Endothelial cell of umbilical vein (primary cell): Measurements from ENCODE around the gene ATP6V0E2. TPM values are rescaled to one million over a fixed set of nuclear protein-coding genes. Genes with fewer than 3 reads are reported as not detected.

Source experiments
- BruUV-seq: library from RNA; stranded (reverse); fragments of 400-500 nt; replicated peaks from 2 replicates; lab custom pipeline; 2021; lab: Mats Ljungman, UMichigan
- CTCF ChIA-PET: fragments of 300-600, 350-600 bp; sonication (Branson Sonifier 250); formaldehyde crosslinking; loops from one replicate; lab custom pipeline; 2021; ENCODE audit warnings: antibody characterized with exemption, inconsistent platforms; lab: Charles Lee
- POLR2A ChIA-PET: fragments of 300-600, 350-600 bp; sonication (Branson Sonifier 250); formaldehyde crosslinking; loops from one replicate; lab custom pipeline; 2021; ENCODE audit warnings: antibody characterized with exemption, inconsistent platforms; lab: Charles Lee
- DNase-seq: peaks from one replicate; pipeline ENCODE4 v3.0.0-alpha.2; 2011; ENCODE audit warnings: low read depth, low spot score
- FAIRE-seq: peaks from 2 replicates; lab custom pipeline; 2011; peaks lifted over from hg19 to GRCh38; lab: Jason Lieb, UNC
- H2AFZ ChIP-seq: 2 replicates; pipeline ENCODE4 v1.6.0; 2012; ENCODE audit warnings: low read depth, low read length, control low read depth, inconsistent platforms
- H3K27ac ChIP-seq: 2 replicates; pipeline ENCODE4 v1.5.1; 2011; ENCODE audit warnings: low read depth, mild to moderate bottlenecking, control low read depth, low read length, moderate library complexity; ENCODE audit not compliant: insufficient read depth
- H3K27me3 ChIP-seq, 2 experiments: 2 replicates each; pipeline versions ENCODE4 v1.6.0 to v1.6.1; 2011; ENCODE audit warnings: low read length in 2 of 2, mixed read lengths in 1 of 2; ENCODE audit not compliant: control insufficient read depth in 2 of 2, insufficient read depth in 2 of 2
- H3K36me3 ChIP-seq, 2 experiments: 2 replicates in 1 of 2; 3 replicates in 1 of 2; pipeline ENCODE4 v1.5.1; 2011; ENCODE audit warnings: low read length in 2 of 2, mild to moderate bottlenecking in 1 of 2, moderate library complexity in 1 of 2; ENCODE audit not compliant: control insufficient read depth in 2 of 2, insufficient read depth in 2 of 2; ENCODE audit errors: extremely low read depth in 1 of 2
- H3K4me1 ChIP-seq: 3 replicates; pipeline ENCODE4 v1.5.1; 2011; ENCODE audit warnings: mild to moderate bottlenecking, low read length; ENCODE audit not compliant: control insufficient read depth, insufficient read depth; ENCODE audit errors: extremely low read depth
- H3K4me2 ChIP-seq: 2 replicates; pipeline ENCODE4 v1.6.1; 2011; ENCODE audit warnings: low read length, control low read depth, mixed read lengths; ENCODE audit not compliant: insufficient read depth
- H3K4me3 ChIP-seq, 3 experiments: fragments of 200-600 bp in 1 of 3; sonication (generic), shearing (Covaris generic) in 1 of 3; replicated peaks in 1 of 3; 2 replicates each; pipeline ENCODE4 v1.5.1; 2011 to 2016; ENCODE audit warnings: control low read depth in 3 of 3, low read length in 3 of 3, mild to moderate bottlenecking in 2 of 3, inconsistent platforms in 1 of 3, low read depth in 1 of 3, moderate library complexity in 1 of 3; ENCODE audit not compliant: insufficient read depth in 1 of 3
- H3K79me2 ChIP-seq: 2 replicates; pipeline ENCODE4 v1.6.0; 2012; ENCODE audit warnings: low read length, inconsistent platforms; ENCODE audit not compliant: control insufficient read depth, insufficient read depth
- H3K9ac ChIP-seq: replicated peaks from 2 replicates; pipeline ENCODE3; 2011; ENCODE audit warnings: low read length, control low read depth; ENCODE audit not compliant: insufficient read depth; ENCODE audit errors: extremely low read depth
- H3K9me1 ChIP-seq: replicated peaks from 3 replicates; pipeline ENCODE4 v1.6.0; 2011; ENCODE audit warnings: mild to moderate bottlenecking, low read length; ENCODE audit not compliant: control insufficient read depth, insufficient read depth; ENCODE audit errors: extremely low read depth
- H3K9me3 ChIP-seq: replicated peaks from 2 replicates; pipeline ENCODE4 v1.5.1; 2012; ENCODE audit warnings: low read length, inconsistent platforms; ENCODE audit not compliant: control insufficient read depth, insufficient read depth
- H4K20me1 ChIP-seq: replicated peaks from 2 replicates; pipeline ENCODE3; 2011; ENCODE audit warnings: mild to moderate bottlenecking, low read length; ENCODE audit not compliant: control insufficient read depth, insufficient read depth; ENCODE audit errors: extremely low read depth
- CTCF ChIP-seq, 2 donors: IDR thresholded peaks; 1 replicate in 1 of 2; 2 replicates in 1 of 2; pipeline ENCODE4 v1.5.1; 2011; ENCODE audit warnings: low read length in 2 of 2, mild to moderate bottlenecking in 2 of 2, moderate library complexity in 2 of 2, control low read depth in 1 of 2, inconsistent platforms in 1 of 2, low read depth in 1 of 2; ENCODE audit not compliant: insufficient read depth in 1 of 2; ENCODE audit errors: extremely low read depth in 1 of 2
- EZH2 ChIP-seq: IDR thresholded peaks from 2 replicates; pipeline ENCODE4 v1.6.1; 2012; ENCODE audit warnings: borderline replicate concordance, low read depth, mild to moderate bottlenecking, moderate library complexity, low read length, inconsistent platforms; ENCODE audit not compliant: severe bottlenecking
- FOS ChIP-seq: IDR thresholded peaks from 2 replicates; pipeline ENCODE4 v1.6.1; 2011; ENCODE audit warnings: mild to moderate bottlenecking, low read length, moderate library complexity, borderline replicate concordance; ENCODE audit not compliant: insufficient read depth
- GATA2 ChIP-seq: IDR thresholded peaks from 2 replicates; pipeline ENCODE4 v1.7.0; 2011; ENCODE audit warnings: low read depth, mild to moderate bottlenecking, moderate library complexity, mixed read lengths, low read length; ENCODE audit not compliant: insufficient read length, insufficient read depth
- JUN ChIP-seq: IDR thresholded peaks from 2 replicates; pipeline ENCODE4 v1.6.1; 2011; ENCODE audit warnings: borderline replicate concordance, low read depth; ENCODE audit not compliant: insufficient read length, insufficient read depth
- MYC ChIP-seq: IDR thresholded peaks from one replicate; pipeline ENCODE4 v1.6.1; 2011; ENCODE audit warnings: mild to moderate bottlenecking, low read depth, low read length
- POLR2A ChIP-seq: IDR thresholded peaks from 2 replicates; pipeline ENCODE4 v1.6.1; 2012; ENCODE audit warnings: low read depth, mild to moderate bottlenecking, control low read depth, low read length
- POLR2AphosphoS5 ChIP-seq: IDR thresholded peaks from 2 replicates; pipeline ENCODE4 v1.6.1; 2012; ENCODE audit warnings: low read depth, mild to moderate bottlenecking, control low read depth, low read length, moderate library complexity; ENCODE audit not compliant: insufficient read depth
- dilution Hi-C: fragments of 300-500 bp; cut with MboI; formaldehyde crosslinking; loops from one replicate; pipeline ENCODE4 v1.15.0; 2019; ENCODE audit warnings: low sequenced_read_pairs; ENCODE audit not compliant: extremely low pct_ligation_motif_present
- intact Hi-C: fragments of 100-400 bp; cut with micrococcal nuclease; formaldehyde crosslinking; loops from one replicate; pipeline ENCODE4 v1.10.0; 2022
- polyA plus RNA-seq, 4 experiments: library from polyadenylated mRNA; depleted of rRNA in 3 of 4; stranded (reverse) in 3 of 4; unstranded in 1 of 4; fragments of >200 nt; gene quantifications; 2 replicates each; pipeline versions ENCODE4 v1.2.1 to v1.2.3, GENCODE V29; 2011 to 2012; ENCODE audit warnings: missing spikeins in 1 of 4
- total RNA-seq: library from RNA; stranded (reverse); gene quantifications from 2 replicates; pipeline ENCODE4 v1.2.3, GENCODE V29; 2021
- TF ChIP-seq, protein P1 (sequence below): IDR thresholded peaks from 2 replicates; pipeline ENCODE4 v1.6.1; 2011; ENCODE audit not compliant: insufficient read depth, insufficient read length

ATP6V0E2 gene
- total and polyA plus RNA-seq, 2 donors (not counting 3 experiments of a cell fraction or from before 2014, with no cell fraction given): 27.8 to 36.8 TPM

- dilution Hi-C loops: no loop called here
- CTCF ChIA-PET: no interaction called here
- no peak for FAIRE-seq
Observed at GRCh38 chr7:149864023-149864422, 9.7 kb upstream of the ATP6V0E2 start.

More at GRCh38 chr7:149864023-149864422, 9.7 kb upstream of the ATP6V0E2 start:
- no peaks in the 10 kb centered on the region for H3K27me3 ChIP-seq
- no peak for TF ChIP-seq GATA2
- TF ChIP-seq CTCF (IDR thresholded peaks at IDR 0.05; ENCODE audit: extremely low read depth in 1 of 2, insufficient read depth in 1 of 2, low read depth in 1 of 2, low read length in 2 of 2): no peak
- TF ChIP-seq FOS: no peak
- TF ChIP-seq EZH2: no peak
- TF ChIP-seq POLR2A: no peak
- TF ChIP-seq, protein P1, sequence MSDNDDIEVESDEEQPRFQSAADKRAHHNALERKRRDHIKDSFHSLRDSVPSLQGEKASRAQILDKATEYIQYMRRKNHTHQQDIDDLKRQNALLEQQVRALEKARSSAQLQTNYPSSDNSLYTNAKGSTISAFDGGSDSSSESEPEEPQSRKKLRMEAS: no peak
- TF ChIP-seq JUN: no peak
- no peak for TF ChIP-seq MYC
- no peak for TF ChIP-seq POLR2AphosphoS5
- POLR2A ChIA-PET: no interaction called here
- H3K9me3 ChIP-seq: no peaks in the 10 kb centered on the region
- H2AFZ ChIP-seq: no peak overlapping the region
- no peaks in the 10 kb centered on the region for H3K79me2 ChIP-seq
- peaks cover 0 to 2% of the 10 kb centered on the region in 2 experiments for H3K36me3 ChIP-seq
- H3K4me2 ChIP-seq: no peak overlapping the region
- no peak for DNase-seq
- no peak overlapping the region for H3K27ac ChIP-seq
- intact Hi-C loops: no loop called here
- H3K9ac ChIP-seq: no peak overlapping the region
- no peaks in the 10 kb centered on the region for H4K20me1 ChIP-seq
- H3K4me3 ChIP-seq: no peak overlapping the region
- BruUV-seq: no TSS peak
- no peaks in the 10 kb centered on the region for H3K9me1 ChIP-seq
- H3K4me1 ChIP-seq: peaks cover 4% of the 10 kb centered on the region
